ENCODE results near the gene PCF11. TPM values are rescaled to one million over a fixed set of nuclear protein-coding genes. Genes with fewer than 3 reads are reported as not detected.
"Not testable (repeated sequence)": the region's sequence is repeated elsewhere in the genome, so short reads cannot be mapped to it uniquely, and the experiment has no call there.

PCF11 gene
- 74.3 and 75.0 TPM in 2 replicates for total RNA-seq

GRCh38 chr11:83156996-83157593 lies at the start of gene PCF11:
TSS of gene PCF11 (plus strand) at chr11:83157131. CDS start at chr11:83157440, 309 bp downstream.
- intact Hi-C loops (cut with micrococcal nuclease): loop anchor here (1.0 to 2.0 kb wide), 12 partner anchors 36 to 1288 kb away; partner anchors contain the start of genes ANKRD42, CCDC90B, DDIAS and RAB30

- intact Hi-C loops (cut with micrococcal nuclease): no loop called here
Measured at GRCh38 chr11:83112886-83113285, 44.0 kb upstream of the PCF11 start.

DNA sequence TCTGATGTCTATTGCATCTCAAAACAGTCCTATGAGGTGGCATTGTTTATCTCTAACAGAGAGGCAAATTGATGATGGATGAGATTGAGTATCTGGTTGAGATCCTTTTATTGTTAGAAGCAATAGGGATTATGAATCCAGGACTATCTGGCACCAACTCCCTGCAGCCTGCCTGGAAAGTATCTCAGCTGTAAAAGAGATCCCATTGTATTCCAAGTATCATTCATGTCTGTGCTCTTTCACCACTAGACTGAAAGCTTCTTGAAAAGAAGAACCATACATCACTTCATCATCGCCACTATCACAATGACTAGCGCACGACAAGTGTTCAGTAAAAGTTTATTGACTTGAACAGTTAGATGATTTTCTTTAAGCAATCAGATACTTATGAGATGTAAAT lies 41.9 kb upstream of the PCF11 start:
- intact Hi-C loops (cut with micrococcal nuclease): loop anchor here (5.0 kb wide), 1 partner anchor 193 kb away; no protein-coding TSS in a partner anchor

DNA sequence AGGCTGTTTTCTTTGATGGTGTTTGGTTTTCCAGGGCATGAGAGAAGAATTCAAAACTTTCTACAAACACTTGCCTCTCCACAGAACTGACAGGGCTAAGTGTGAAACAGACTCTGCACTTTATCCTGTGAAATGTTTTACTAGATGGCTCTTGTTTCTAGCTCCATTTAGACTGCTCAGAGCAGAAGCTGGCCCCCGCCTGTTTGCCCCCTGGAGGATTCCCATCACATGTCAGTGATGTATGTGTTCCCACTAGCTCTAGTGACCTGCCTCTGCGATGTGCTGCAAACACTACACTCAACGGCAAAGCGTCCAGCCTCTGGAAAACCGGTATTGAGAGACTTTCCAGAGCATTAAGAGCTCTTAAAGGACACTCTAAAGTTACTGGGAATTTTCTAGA lies 41.4 kb upstream of the PCF11 start:
- intact Hi-C loops (cut with micrococcal nuclease): loop anchor here (5.0 kb wide), 1 partner anchor 193 kb away; no protein-coding TSS in a partner anchor

- intact Hi-C loops (cut with micrococcal nuclease): loop anchor here (2.0 to 5.0 kb wide), 2 partner anchors 171 to 194 kb away; partner anchors contain the start of gene CCDC90B
Measured at GRCh38 chr11:83116015-83116641, 40.8 kb upstream of the PCF11 start.

- intact Hi-C loops (cut with micrococcal nuclease): loop anchor here (5.0 kb wide), 1 partner anchor 197 kb away; no protein-coding TSS in a partner anchor
Measured at GRCh38 chr11:83118814-83119213, 38.1 kb upstream of the PCF11 start.

DNA sequence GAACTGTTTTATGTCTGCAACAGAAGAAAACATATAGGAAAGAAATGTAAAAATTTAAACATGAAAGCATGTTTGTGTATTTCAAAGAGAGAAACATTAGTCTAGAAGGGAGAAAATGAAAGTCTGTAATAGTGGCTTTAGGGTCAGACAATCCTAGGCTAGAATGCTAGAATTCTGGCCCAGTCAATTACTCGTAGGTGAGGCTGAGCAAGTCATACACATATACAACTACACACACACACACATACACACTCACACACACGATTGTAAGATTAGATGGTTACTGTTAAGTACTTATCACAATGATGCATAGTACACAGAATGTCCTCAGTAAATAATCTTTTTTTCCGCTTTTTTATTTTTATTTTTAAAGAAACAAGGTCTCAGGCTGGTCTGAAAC lies 37.7 kb upstream of the PCF11 start:
- intact Hi-C loops (cut with micrococcal nuclease): loop anchor here (5.0 kb wide), 1 partner anchor 197 kb away; no protein-coding TSS in a partner anchor

- intact Hi-C loops (cut with micrococcal nuclease): no loop called here
Measured at GRCh38 chr11:83120327-83120726, 36.6 kb upstream of the PCF11 start.

DNA sequence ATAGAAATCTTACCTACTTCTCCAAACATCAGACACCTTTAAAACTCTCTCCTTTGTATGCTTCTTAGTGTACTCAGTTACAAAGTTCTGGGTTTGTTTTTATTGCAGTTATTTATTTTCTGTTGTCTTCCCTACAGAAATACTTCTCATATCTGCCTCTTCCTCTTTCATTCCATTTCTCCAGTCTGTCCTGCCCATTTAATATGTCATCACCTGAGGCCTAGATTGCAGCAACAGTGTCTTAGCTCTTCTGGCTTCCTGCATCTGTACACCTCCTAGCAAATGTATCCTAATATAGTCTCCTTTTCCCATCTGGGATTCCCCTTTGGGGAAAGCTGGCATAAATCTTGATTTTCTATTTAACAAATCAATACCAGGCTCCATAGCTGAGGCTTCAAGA lies 34.9 kb upstream of the PCF11 start:
- intact Hi-C loops (cut with micrococcal nuclease): no loop called here

- intact Hi-C loops (cut with micrococcal nuclease): no loop called here
Measured at GRCh38 chr11:83122766-83123165, 34.2 kb upstream of the PCF11 start.

- intact Hi-C loops (cut with micrococcal nuclease): no loop called here
Measured at GRCh38 chr11:83124636-83125424, 32.1 kb upstream of the PCF11 start.

DNA sequence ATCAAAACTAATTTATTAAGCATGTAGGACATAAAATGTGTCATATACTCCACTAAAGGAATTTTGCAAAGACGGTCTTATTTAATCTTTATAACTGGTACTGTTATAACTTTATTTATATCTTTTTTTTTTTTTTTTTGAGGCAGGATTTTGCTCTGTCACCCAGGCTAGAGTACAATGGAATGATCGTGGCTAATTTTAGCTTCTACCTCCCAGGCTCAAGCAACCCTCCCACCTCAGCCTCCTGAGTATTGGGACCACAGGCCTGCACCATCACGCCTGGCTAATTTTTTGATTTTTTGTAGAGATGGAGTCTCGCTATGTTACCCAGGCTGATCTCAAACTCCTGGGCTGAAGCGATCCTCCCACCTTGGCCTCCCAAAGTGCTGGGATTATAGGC lies 31.4 kb upstream of the PCF11 start:
- intact Hi-C loops (cut with micrococcal nuclease): no loop called here

DNA sequence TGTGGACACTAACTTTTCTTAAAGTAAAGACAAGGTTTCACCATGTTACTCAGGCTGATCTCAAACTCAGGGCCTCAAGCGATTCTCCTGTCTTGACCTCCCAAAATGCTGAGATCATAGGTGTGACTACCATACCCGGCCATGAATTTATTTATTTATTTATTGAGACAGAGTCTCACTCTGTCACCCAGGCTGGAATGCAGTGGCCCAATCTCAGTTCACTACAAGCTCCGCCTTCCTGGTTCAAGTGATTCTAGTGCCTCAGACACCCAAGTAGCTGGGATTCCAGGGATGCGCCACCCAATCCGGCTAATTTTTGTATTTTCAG lies 29.7 kb upstream of the PCF11 start:
- intact Hi-C loops (cut with micrococcal nuclease): no loop called here

GRCh38 chr11:83132191-83132590 lies 24.7 kb upstream of the PCF11 start:
- intact Hi-C loops (cut with micrococcal nuclease): no loop called here

DNA sequence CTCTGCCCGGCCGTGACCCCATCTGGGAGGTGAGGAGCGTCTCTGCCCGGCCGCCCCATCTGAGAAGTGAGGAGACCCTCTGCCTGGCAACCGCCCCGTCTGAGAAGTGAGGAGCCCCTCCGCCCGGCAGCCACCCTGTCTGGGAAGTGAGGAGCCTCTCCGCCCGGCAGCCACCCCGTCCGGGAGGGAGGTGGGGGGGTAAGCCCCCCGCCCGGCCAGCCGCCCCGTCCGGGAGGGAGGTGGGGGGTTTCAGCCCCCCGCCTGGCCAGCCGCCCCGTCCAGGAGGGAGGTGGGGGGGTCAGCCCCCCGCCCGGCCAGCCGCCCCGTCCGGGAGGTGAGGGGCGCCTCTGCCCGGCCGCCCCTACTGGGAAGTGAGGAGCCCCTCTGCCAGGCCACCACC lies 23.7 kb upstream of the PCF11 start:
- intact Hi-C loops (cut with micrococcal nuclease): not testable (repeated sequence)

DNA sequence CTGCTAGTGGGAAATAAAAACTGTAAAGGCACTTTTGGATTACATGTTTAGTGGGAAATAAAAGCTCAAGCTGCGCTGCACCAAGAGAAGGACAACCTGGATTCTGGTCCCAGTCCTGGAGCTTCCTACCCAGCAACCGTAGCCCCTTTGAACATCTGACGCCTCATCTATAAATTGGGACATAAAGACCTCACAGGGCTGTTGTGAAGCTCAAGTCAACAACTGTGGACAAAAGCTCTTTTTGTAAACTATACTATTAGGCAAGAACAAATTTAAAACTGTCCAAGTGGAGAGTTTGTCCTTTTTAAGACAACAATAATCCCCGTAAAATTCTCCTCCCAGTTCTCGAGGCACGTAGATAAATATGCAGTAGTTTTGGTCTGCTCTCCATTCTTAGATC lies 17.6 kb upstream of the PCF11 start:
- intact Hi-C loops (cut with micrococcal nuclease): no loop called here

DNA sequence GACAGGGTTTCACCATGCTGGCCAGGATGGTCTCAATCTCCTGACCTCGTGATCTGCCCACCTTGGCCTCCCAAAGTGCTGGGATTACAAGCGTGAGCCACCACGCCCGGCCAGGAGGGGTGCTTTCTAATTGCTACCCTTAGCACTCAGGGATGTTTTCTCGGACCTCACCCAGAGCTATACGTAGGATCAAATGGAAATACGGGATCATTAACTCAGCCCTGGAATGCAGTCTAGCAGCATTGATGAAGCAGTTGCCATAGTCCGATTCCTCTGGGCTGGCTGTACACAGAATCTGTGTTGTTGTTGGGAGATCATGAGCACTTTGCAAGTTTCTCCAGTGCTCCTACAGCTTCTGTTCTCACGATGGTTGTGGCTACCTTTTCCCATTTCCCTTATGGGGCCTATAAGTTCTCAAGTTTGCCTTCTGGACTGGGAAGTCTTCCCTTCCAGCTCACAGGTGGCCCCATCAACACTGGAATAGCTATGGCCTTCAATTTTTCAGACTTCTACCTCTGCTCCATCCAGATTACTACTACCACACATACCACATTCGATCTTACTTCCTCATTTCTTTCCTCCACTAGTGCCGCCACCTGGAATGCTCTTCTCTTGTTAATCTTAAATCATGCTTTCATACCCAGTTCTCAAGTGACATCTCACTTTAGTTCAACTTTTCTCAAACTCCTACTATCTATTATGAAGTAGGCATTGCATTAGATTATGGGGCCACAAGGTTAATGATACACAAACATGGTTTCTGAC lies 16.1 kb upstream of the PCF11 start:
- intact Hi-C loops (cut with micrococcal nuclease): no loop called here

DNA sequence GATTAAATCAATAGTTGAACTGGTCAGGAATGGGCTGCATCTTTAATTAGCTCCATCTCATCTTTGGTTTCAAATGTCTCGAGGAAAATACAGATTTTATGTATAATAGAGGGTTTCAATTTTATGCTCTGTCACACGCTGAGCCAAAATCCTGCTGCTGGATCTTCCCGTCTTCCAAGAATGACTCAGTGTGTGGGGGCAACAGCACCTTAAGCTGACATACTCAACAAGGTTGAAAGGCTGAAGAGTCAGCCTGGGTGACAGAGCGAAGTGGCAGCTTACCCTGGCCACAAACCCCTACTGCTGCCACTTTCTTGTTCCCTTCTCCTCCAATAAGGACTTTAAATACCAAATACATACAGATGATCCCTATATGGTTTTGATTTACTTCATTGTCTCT lies 9.0 kb upstream of the PCF11 start:
- intact Hi-C loops (cut with micrococcal nuclease): no loop called here

GRCh38 chr11:83150450-83150849 lies 6.5 kb upstream of the PCF11 start:
- intact Hi-C loops (cut with micrococcal nuclease): no loop called here

GRCh38 chr11:83151274-83151977 lies 5.5 kb upstream of the PCF11 start:
- intact Hi-C loops (cut with micrococcal nuclease): no loop called here

- intact Hi-C loops (cut with micrococcal nuclease): no loop called here
Measured at GRCh38 chr11:83152264-83152663, 4.7 kb upstream of the PCF11 start.

Measured in T-helper 1 cell treated with Interleukin-12 subunit alpha and Interleukin-12 subunit beta and Interleukin-4 antibody, amounts not matched to agents 30 ng/mL and 1 ng/mL, for 36 hours (primary cell).